Measurements from ENCODE around the gene COX19. TPM values are rescaled to one million over a fixed set of nuclear protein-coding genes. Genes with fewer than 3 reads are reported as not detected.
A peak's percentile ranks its signal among the peaks of the same experiment; 100 is the strongest.

The COX19 gene
- 10.2 and 12.3 TPM in 2 replicates for total RNA-seq (2021)
- long read RNA-seq, transcript COX19-201 (3 exons, 3,666 nt) = major isoform, 64 of 81 reads
- long read RNA-seq, partial matches to known transcripts = 5 of 81 reads
- long read RNA-seq, other reads (novel, unspliced or antisense) = 10 of 81 reads

- Histone ChIP-seq H3K4me2 (ENCODE audit: insufficient read depth, insufficient read length, low read length) (peak within 1 kb of the TSS; percentile 68), H3K23ac (ENCODE audit: insufficient read length, low read depth, low read length) (no peak within 1 kb of the TSS), H2BK12ac (ENCODE audit: insufficient read length, low read depth, low read length) (no peak within 1 kb of the TSS), H3K18ac (ENCODE audit: insufficient read length, low read depth, low read length) (peak within 1 kb of the TSS; percentile 61), H3K4ac (ENCODE audit: low read depth, low read length) (no peak within 1 kb of the TSS), H3K27me3 (ENCODE audit: insufficient read depth, low read length) (no peaks in the 10 kb centered on the region), H2AK5ac (ENCODE audit: insufficient read length, low read length) (no peak within 1 kb of the TSS), H4K91ac (ENCODE audit: insufficient read length, low read depth, low read length) (no peak within 1 kb of the TSS), H2BK120ac (ENCODE audit: low read depth, low read length, poor library complexity, severe bottlenecking) (no peak within 1 kb of the TSS), H2BK15ac (ENCODE audit: low read depth, low read length) (no peak within 1 kb of the TSS), H4K8ac (replicated peaks; ENCODE audit: insufficient read length, low read depth, low read length) (no peak within 1 kb of the TSS), H4K20me1 (ENCODE audit: control insufficient read depth, insufficient read depth, insufficient read length) (no peaks in the 10 kb centered on the region), H3K4me1 (ENCODE audit: insufficient read depth, low read length) (no peaks in the 10 kb centered on the region), H2BK20ac (ENCODE audit: low read depth, low read length, poor library complexity, severe bottlenecking) (no peak within 1 kb of the TSS), H3K79me2 (ENCODE audit: insufficient read depth, low read length) (peaks cover 2% of the 10 kb centered on the region; the same call in 1 of the 2 replicates), H4K5ac (ENCODE audit: insufficient read length, low read depth, low read length) (no peak within 1 kb of the TSS), H2AFZ (ENCODE audit: low read length) (no peak within 1 kb of the TSS), H3K56ac (ENCODE audit: insufficient read length, low read depth, low read length) (no peak within 1 kb of the TSS), H2BK5ac (ENCODE audit: insufficient read length, low read length) (no peak within 1 kb of the TSS), H3K79me1 (ENCODE audit: insufficient read depth, low read depth, low read length, poor library complexity, severe bottlenecking) (no peaks in the 10 kb centered on the region), H3K9me3 (ENCODE audit: control insufficient read depth, low read depth, low read length) (no peaks in the 10 kb centered on the region), H3K23me2 (ENCODE audit: insufficient read length, low read depth, low read length, poor library complexity, severe bottlenecking) (peaks cover 3% of the 10 kb centered on the region), H3K14ac (ENCODE audit: insufficient read depth, low read length) (peak within 1 kb of the TSS; percentile 82), H3K9ac (ENCODE audit: extremely low read depth, insufficient read length, low read length) (peak within 1 kb of the TSS; percentile 61), H3K27ac (ENCODE audit: insufficient read length, low read depth, low read length) (no peak within 1 kb of the TSS), H3T11ph (ENCODE audit: low read length) (no peak within 1 kb of the TSS)
- TF ChIP-seq CTCF (conservative IDR thresholded peaks at IDR 0.05) = no peak
- peaks cover 5 to 26% (median 22%) of the 10 kb centered on the region in 3 experiments; a peak in 6 of 7 replicates for H3K36me3 Mint-ChIP-seq (ENCODE audit: insufficient read depth in 1 of 3, low read depth in 3 of 3)
- peak; percentile 91 for DNase-seq
- no CpG with 5 or more reads among the region's 78 CpGs for WGBS (ENCODE audit: extremely low coverage, insufficient read length, low lambda C conversion rate)
- H3K4me1 Mint-ChIP-seq = peaks cover 4 to 17% of the 10 kb centered on the region in 2 experiments; a peak in 3 of 4 replicates
- 0 out of 7 replicates have a peak within 1 kb of the TSS, but pooled peaks of 2 of the 3 experiments have one; percentile 55 for H3K27ac Mint-ChIP-seq
- H3K4me3 Mint-ChIP-seq = peak within 1 kb of the TSS; percentile 90 to 94
- H3K27me3 Mint-ChIP-seq (ENCODE audit: low read depth) = no peaks in the 10 kb centered on the region; the same call in 1 of the 2 replicates
- no peaks in the 10 kb centered on the region for H3K9me3 Mint-ChIP-seq
Measured at GRCh38 chr7:974820-975681, at the start of gene COX19. Gene COX19 (minus strand): TSS chr7:975549. CDS start chr7:975509, 40 bp downstream.

All from H9 (cell line).